HepG2 (cell line): ENCODE data around the gene BCAS3. TPM values are rescaled to one million over a fixed set of nuclear protein-coding genes. Genes with fewer than 3 reads are reported as not detected.

Source experiments
- ATAC-seq: fragments of 200-7000 bp; cut with Tn5 transposase; 3 replicates; pipeline ENCODE4 v1.9.1; 2020; ENCODE audit warnings: mild to moderate bottlenecking, moderate library complexity
- BruUV-seq: library from RNA; stranded (reverse); fragments of 400-500 nt; replicated peaks from 2 replicates; lab custom pipeline; 2021; lab: Mats Ljungman, UMichigan
- CTCF ChIA-PET: fragments of 300-600 bp; formaldehyde crosslinking; extraction: SDS; loops from one replicate; lab custom pipeline; 2021; ENCODE audit warnings: low total read pairs, inconsistent platforms, low intra/inter-chr PET ratio; lab: Yijun Ruan, JAX
- POLR2A ChIA-PET: fragments of 350-600 bp; sonication (Branson Sonifier 250); formaldehyde crosslinking; loops from one replicate; lab custom pipeline; 2020; ENCODE audit warnings: antibody characterized with exemption, inconsistent platforms; lab: Yijun Ruan, JAX
- DNase-seq: peaks from one replicate; pipeline ENCODE4 v3.0.0-alpha.2; 2015; ENCODE audit warnings: low spot score
- FAIRE-seq: peaks from 3 replicates; lab custom pipeline; 2011; peaks lifted over from hg19 to GRCh38; lab: Jason Lieb, UNC
- H2AFZ ChIP-seq: one replicate; pipeline ENCODE4 v1.6.1; 2011; ENCODE audit warnings: low read length, inconsistent platforms
- H3K27ac ChIP-seq: fragments of 300-600 bp; 3 replicates; pipeline ENCODE4 v1.8.0; 2011; ENCODE audit warnings: mixed run types, mild to moderate bottlenecking, mixed read lengths, low read length, inconsistent platforms; ENCODE audit not compliant: insufficient read depth; ENCODE audit errors: extremely low read length
- H3K27me3 ChIP-seq, 2 experiments: fragments of 200-600 bp in 1 of 2; 2 replicates in 1 of 2; 3 replicates in 1 of 2; pipeline versions ENCODE4 v1.6.0 to v1.8.0; 2011; ENCODE audit warnings: low read length in 2 of 2, mild to moderate bottlenecking in 2 of 2, moderate library complexity in 2 of 2, inconsistent platforms in 1 of 2; ENCODE audit not compliant: insufficient read depth in 2 of 2, control insufficient read depth in 1 of 2
- H3K36me3 ChIP-seq, 2 experiments: fragments of 200-600 bp in 1 of 2; replicated peaks in 1 of 2; 2 replicates in 1 of 2; 3 replicates in 1 of 2; pipeline versions ENCODE4 v1.5.1 to v1.8.0; 2011; ENCODE audit warnings: low read length in 2 of 2, inconsistent platforms in 1 of 2; ENCODE audit not compliant: insufficient read depth in 2 of 2, control insufficient read depth in 1 of 2
- H3K4me1 ChIP-seq: 2 replicates; pipeline ENCODE4 v1.5.1; 2012; ENCODE audit warnings: low read length, inconsistent platforms; ENCODE audit not compliant: insufficient read depth
- H3K4me2 ChIP-seq: 2 replicates; pipeline ENCODE4 v1.6.0; 2011; ENCODE audit warnings: low read depth, low read length, inconsistent platforms
- H3K4me3 ChIP-seq, 3 experiments: fragments of 200-600 bp in 1 of 3; sonication (generic), shearing (Covaris generic) in 1 of 3; replicated peaks in 1 of 3; 2 replicates each; pipeline ENCODE4 v1.5.1; 2011 to 2016; ENCODE audit warnings: low read length in 3 of 3, inconsistent platforms in 2 of 3, low read depth in 2 of 3, mild to moderate bottlenecking in 2 of 3, control low read depth in 1 of 3, mixed read lengths in 1 of 3; ENCODE audit not compliant: insufficient read depth in 1 of 3
- H3K79me2 ChIP-seq: one replicate; pipeline ENCODE4 v1.6.1; 2011; ENCODE audit warnings: low read length, inconsistent platforms; ENCODE audit not compliant: insufficient read depth
- H3K9ac ChIP-seq: 2 replicates; pipeline ENCODE4 v1.6.0; 2011; ENCODE audit warnings: mild to moderate bottlenecking, low read depth, low read length, inconsistent platforms; ENCODE audit not compliant: insufficient read depth
- H3K9me3 ChIP-seq: 2 replicates; pipeline ENCODE4 v1.5.1; 2012; ENCODE audit warnings: mild to moderate bottlenecking, low read length
- H4K20me1 ChIP-seq: 2 replicates; pipeline ENCODE4 v1.6.0; 2011; ENCODE audit warnings: inconsistent platforms, mild to moderate bottlenecking, low read length, moderate library complexity; ENCODE audit not compliant: insufficient read depth
- EP300 ChIP-seq, 3 experiments: sonication (generic) in 1 of 3; formaldehyde crosslinking in 1 of 3; IDR thresholded peaks; 2 replicates each; pipeline versions ENCODE4 v1.5.1 to v1.6.1; 2011 to 2020; ENCODE audit warnings: low read depth in 2 of 3, low read length in 2 of 3, borderline replicate concordance in 1 of 3, improper control_type of control experiment in 1 of 3, mild to moderate bottlenecking in 1 of 3, missing genetic modification reagents in 1 of 3, moderate library complexity in 1 of 3
- FOXM1 ChIP-seq: sonication (generic); formaldehyde crosslinking; IDR thresholded peaks from 2 replicates; pipeline ENCODE4 v1.5.0; 2020; ENCODE audit warnings: missing genetic modification reagents
- KLF15 ChIP-seq: sonication (generic); formaldehyde crosslinking; IDR thresholded peaks from 2 replicates; pipeline ENCODE4 v1.8.1; 2023; ENCODE audit warnings: borderline replicate concordance, mild to moderate bottlenecking, inconsistent platforms, missing genetic modification reagents, mixed read lengths
- NONO ChIP-seq, 2 experiments: fragments of 450-650 bp in 1 of 2; sonication (generic) in 1 of 2; formaldehyde crosslinking in 1 of 2; IDR thresholded peaks in 1 of 2; conservative IDR thresholded peaks in 1 of 2; 2 replicates each; pipeline versions ENCODE4 v1.6.1 to v1.8.0; 2017 to 2022; ENCODE audit warnings: mild to moderate bottlenecking in 1 of 2, missing genetic modification reagents in 1 of 2, moderate library complexity in 1 of 2
- RFX1 ChIP-seq: fragments of 450-650 bp; IDR thresholded peaks from 2 replicates; pipeline ENCODE4 v1.6.1; 2017
- RNF2 ChIP-seq: fragments of 450-650 bp; conservative IDR thresholded peaks from 2 replicates; pipeline ENCODE4 v1.6.1; 2016; ENCODE audit warnings: low read depth
- SOX6 ChIP-seq, 2 experiments: fragments of 450-650 bp in 1 of 2; sonication (generic) in 1 of 2; formaldehyde crosslinking in 1 of 2; IDR thresholded peaks; 2 replicates each; pipeline versions ENCODE4 v1.4.0 to v1.6.1; 2017 to 2020; ENCODE audit warnings: antibody characterized with exemption in 1 of 2, mild to moderate bottlenecking in 1 of 2, missing genetic modification reagents in 1 of 2
- U2AF2 ChIP-seq: fragments of 200-400 bp; formaldehyde crosslinking; IDR thresholded peaks from 2 replicates; pipeline ENCODE4 v1.6.1; 2017; ENCODE audit warnings: low read depth, mild to moderate bottlenecking, low read length
- ZNF773 ChIP-seq: sonication (generic); formaldehyde crosslinking; IDR thresholded peaks from 2 replicates; pipeline ENCODE4 v1.4.0; 2020; ENCODE audit warnings: missing genetic modification reagents, borderline replicate concordance
- ZNF841 ChIP-seq: sonication (generic); formaldehyde crosslinking; IDR thresholded peaks from 2 replicates; pipeline ENCODE4 v1.8.1; 2023; ENCODE audit warnings: missing genetic modification reagents, borderline replicate concordance
- ZSCAN20 ChIP-seq: sonication (generic); formaldehyde crosslinking; IDR thresholded peaks from 2 replicates; pipeline ENCODE4 v1.4.0; 2020; ENCODE audit warnings: missing genetic modification reagents, mild to moderate bottlenecking, borderline replicate concordance
- WGBS: methylation state at CpG from one replicate; pipeline ENCODE4 v1.1.6; 2017; ENCODE audit warnings: low lambda C conversion rate; 5-methylcytosine and 5-hydroxymethylcytosine counted together
- in situ Hi-C: cut with HindIII; loops from 2 replicates; pipeline ENCODE4 v1.10.0; 2017; ENCODE audit warnings: low pct_unique_long_range_greater_than_20kb; ENCODE audit not compliant: extremely low pct_ligation_motif_present
- intact Hi-C: fragments of 100-400 bp; cut with micrococcal nuclease; formaldehyde crosslinking; loops from one replicate; pipeline ENCODE4 v1.10.0; 2022; ENCODE audit not compliant: unreplicated experiment
- polyA plus RNA-seq, 8 experiments: library from polyadenylated mRNA; depleted of rRNA in 3 of 8; stranded (reverse) in 7 of 8; unstranded in 1 of 8; fragments of >200 nt; fragmentation: Illumina TruSeq in 4 of 8; extraction: Trizol in 4 of 8; gene quantifications; 2 replicates each; pipeline versions ENCODE4 v1.2.1 to v1.2.3, GENCODE V29; 2011 to 2016; ENCODE audit warnings: low read depth in 4 of 8, missing spikeins in 1 of 8, mixed read lengths in 1 of 8; ENCODE audit not compliant: insufficient read depth in 1 of 8
- total RNA-seq, 5 experiments: library from RNA; depleted of rRNA; stranded (reverse); fragments of >200 nt; fragmentation: Illumina TruSeq; extraction: Trizol; gene quantifications; 2 replicates each; pipeline ENCODE4 v1.2.3, GENCODE V29; 2016; ENCODE audit warnings: low read depth in 1 of 5
- TF ChIP-seq, protein P1 (sequence below): sonication (generic); formaldehyde crosslinking; conservative IDR thresholded peaks from 2 replicates; pipeline ENCODE4 v1.4.0; 2020; ENCODE audit warnings: missing genetic modification reagents
- TF ChIP-seq, protein P2 (sequence below): sonication (generic); formaldehyde crosslinking; IDR thresholded peaks from 2 replicates; pipeline ENCODE4 v1.8.1; 2023; ENCODE audit warnings: missing genetic modification reagents, mild to moderate bottlenecking, borderline replicate concordance
- TF ChIP-seq, protein P3 (sequence below): sonication (generic); formaldehyde crosslinking; IDR thresholded peaks from 2 replicates; pipeline ENCODE4 v1.4.0; 2020; ENCODE audit warnings: missing genetic modification reagents
- TF ChIP-seq, protein P4 (sequence below): sonication (generic); formaldehyde crosslinking; IDR thresholded peaks from 2 replicates; pipeline ENCODE4 v1.8.1; 2023; ENCODE audit warnings: mild to moderate bottlenecking, moderate library complexity, missing genetic modification reagents
- TF ChIP-seq, protein P5 (sequence below): sonication (generic); formaldehyde crosslinking; conservative IDR thresholded peaks from 2 replicates; pipeline ENCODE4 v1.8.0; 2022; ENCODE audit warnings: low read depth, missing genetic modification reagents
- TF ChIP-seq, protein P6 (sequence below): sonication (generic); formaldehyde crosslinking; IDR thresholded peaks from 2 replicates; pipeline ENCODE4 v1.4.0; 2020; ENCODE audit warnings: missing genetic modification reagents

Gene BCAS3
- total and polyA plus RNA-seq, 2 of the 13 experiments (the other 11 are each of a cell fraction or from before 2014, with no cell fraction given) = 10.7 to 11.2 TPM

DNA sequence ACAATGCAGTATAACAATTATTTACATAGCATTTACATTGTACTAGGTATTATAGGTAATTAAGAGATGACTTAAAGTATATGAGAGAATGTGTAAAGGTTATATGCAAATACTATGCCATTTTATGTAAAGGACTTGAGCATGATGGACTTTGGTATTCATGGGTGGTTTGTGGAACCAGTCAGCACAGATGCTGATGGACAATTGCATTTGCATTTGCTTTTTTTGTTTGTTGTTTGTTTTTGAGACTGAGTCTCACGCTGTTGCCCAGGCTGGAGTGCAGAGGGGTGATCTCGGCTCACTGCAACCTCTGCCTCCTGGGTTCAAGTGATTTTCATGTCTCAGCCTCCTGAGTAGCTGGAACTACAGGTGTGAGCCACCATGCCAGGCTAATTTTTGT lies 36.0 kb downstream of the BCAS3 start:
- BruUV-seq = no TSS peak
- no peak overlapping the region for H3K27ac ChIP-seq

More for the DNA sequence above, 36.0 kb downstream of the BCAS3 start:
- Histone ChIP-seq H3K27me3 (no peaks in the 10 kb centered on the region), H3K36me3 (no peaks in the 10 kb centered on the region; a peak in 1 of 5 replicates), H3K9ac (no peak overlapping the region), H3K4me1 (peaks cover 18% of the 10 kb centered on the region), H3K4me2 (no peak overlapping the region), H3K4me3 (no peak overlapping the region), H3K79me2 (no peaks in the 10 kb centered on the region), H2AFZ (no peak overlapping the region), H3K9me3 (no peaks in the 10 kb centered on the region), H4K20me1 (no peaks in the 10 kb centered on the region)
- TF ChIP-seq SOX6 (IDR thresholded peaks at IDR 0.05) (no peak), SOX6 (CRISPR knock-in tag; IDR thresholded peaks at IDR 0.05) (no peak), RNF2 (no peak), NONO (IDR thresholded peaks at IDR 0.05) (no peak), NONO (CRISPR knock-in tag; conservative IDR thresholded peaks at IDR 0.05) (no peak), FOXM1 (no peak), EP300 (IDR thresholded peaks at IDR 0.05; ENCODE audit: low read depth in 2 of 2, low read length in 2 of 2) (no peak), EP300 (CRISPR knock-in tag; IDR thresholded peaks at IDR 0.05; ENCODE audit: borderline replicate concordance) (no peak), ZNF773 (CRISPR knock-in tag) (no peak), ZNF841 (no peak), ZSCAN20 (CRISPR knock-in tag) (no peak), U2AF2 (no peak), KLF15 (CRISPR knock-in tag) (no peak), RFX1 (no peak)
- TF ChIP-seq, protein P1, sequence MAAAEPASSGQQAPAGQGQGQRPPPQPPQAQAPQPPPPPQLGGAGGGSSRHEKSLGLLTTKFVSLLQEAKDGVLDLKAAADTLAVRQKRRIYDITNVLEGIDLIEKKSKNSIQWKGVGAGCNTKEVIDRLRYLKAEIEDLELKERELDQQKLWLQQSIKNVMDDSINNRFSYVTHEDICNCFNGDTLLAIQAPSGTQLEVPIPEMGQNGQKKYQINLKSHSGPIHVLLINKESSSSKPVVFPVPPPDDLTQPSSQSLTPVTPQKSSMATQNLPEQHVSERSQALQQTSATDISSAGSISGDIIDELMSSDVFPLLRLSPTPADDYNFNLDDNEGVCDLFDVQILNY (CRISPR knock-in tag) = no peak
- TF ChIP-seq, protein P2, sequence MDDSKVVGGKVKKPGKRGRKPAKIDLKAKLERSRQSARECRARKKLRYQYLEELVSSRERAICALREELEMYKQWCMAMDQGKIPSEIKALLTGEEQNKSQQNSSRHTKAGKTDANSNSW (CRISPR knock-in tag) = no peak
- TF ChIP-seq, protein P3, sequence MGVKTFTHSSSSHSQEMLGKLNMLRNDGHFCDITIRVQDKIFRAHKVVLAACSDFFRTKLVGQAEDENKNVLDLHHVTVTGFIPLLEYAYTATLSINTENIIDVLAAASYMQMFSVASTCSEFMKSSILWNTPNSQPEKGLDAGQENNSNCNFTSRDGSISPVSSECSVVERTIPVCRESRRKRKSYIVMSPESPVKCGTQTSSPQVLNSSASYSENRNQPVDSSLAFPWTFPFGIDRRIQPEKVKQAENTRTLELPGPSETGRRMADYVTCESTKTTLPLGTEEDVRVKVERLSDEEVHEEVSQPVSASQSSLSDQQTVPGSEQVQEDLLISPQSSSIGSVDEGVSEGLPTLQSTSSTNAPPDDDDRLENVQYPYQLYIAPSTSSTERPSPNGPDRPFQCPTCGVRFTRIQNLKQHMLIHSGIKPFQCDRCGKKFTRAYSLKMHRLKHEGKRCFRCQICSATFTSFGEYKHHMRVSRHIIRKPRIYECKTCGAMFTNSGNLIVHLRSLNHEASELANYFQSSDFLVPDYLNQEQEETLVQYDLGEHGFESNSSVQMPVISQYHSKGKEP (CRISPR knock-in tag) = no peak
- TF ChIP-seq, protein P4, sequence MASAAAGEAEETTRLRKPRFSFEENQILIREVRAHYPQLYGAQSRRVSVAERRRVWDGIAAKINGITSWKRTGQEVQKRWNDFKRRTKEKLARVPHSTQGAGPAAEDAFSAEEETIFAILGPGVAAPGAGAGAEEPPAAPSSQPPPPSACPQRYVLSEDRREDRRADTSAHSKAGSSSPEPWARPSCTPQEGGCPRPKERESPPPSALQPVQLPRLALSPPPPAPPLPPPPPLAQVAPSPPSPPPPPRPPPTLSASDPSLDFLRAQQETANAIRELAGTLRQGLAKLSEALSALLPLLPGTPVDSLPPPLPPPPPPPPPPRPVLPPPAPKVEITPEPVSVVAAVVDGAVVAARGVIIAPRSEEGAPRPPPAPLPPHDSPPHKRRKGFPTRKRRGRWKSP = no peak
- TF ChIP-seq, protein P5, sequence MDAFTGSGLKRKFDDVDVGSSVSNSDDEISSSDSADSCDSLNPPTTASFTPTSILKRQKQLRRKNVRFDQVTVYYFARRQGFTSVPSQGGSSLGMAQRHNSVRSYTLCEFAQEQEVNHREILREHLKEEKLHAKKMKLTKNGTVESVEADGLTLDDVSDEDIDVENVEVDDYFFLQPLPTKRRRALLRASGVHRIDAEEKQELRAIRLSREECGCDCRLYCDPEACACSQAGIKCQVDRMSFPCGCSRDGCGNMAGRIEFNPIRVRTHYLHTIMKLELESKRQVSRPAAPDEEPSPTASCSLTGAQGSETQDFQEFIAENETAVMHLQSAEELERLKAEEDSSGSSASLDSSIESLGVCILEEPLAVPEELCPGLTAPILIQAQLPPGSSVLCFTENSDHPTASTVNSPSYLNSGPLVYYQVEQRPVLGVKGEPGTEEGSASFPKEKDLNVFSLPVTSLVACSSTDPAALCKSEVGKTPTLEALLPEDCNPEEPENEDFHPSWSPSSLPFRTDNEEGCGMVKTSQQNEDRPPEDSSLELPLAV (CRISPR knock-in tag) = no peak
- TF ChIP-seq, protein P6, sequence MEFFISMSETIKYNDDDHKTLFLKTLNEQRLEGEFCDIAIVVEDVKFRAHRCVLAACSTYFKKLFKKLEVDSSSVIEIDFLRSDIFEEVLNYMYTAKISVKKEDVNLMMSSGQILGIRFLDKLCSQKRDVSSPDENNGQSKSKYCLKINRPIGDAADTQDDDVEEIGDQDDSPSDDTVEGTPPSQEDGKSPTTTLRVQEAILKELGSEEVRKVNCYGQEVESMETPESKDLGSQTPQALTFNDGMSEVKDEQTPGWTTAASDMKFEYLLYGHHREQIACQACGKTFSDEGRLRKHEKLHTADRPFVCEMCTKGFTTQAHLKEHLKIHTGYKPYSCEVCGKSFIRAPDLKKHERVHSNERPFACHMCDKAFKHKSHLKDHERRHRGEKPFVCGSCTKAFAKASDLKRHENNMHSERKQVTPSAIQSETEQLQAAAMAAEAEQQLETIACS = no peak
- ChIA-PET CTCF (no interaction called here), POLR2A (interaction anchor here (1.4 kb wide), 1 partner anchor 36 kb away, joined by 8 read pairs; the partner anchor contains the start of gene BCAS3)
- DNase-seq (no peak), FAIRE-seq (no peak), ATAC-seq (no peak)
- WGBS = 97% methylated on average over 2 of the region's 2 CpGs
- in situ Hi-C loops (no loop called here), intact Hi-C loops (no loop called here)
